ENCODE data around the gene FAR2. TPM values are rescaled to one million over a fixed set of nuclear protein-coding genes. Genes with fewer than 3 reads are reported as not detected.

The FAR2 gene
- total and polyA plus RNA-seq, 2 experiments from 2014 or later, result 18.7 to 22.6 TPM

DNA sequence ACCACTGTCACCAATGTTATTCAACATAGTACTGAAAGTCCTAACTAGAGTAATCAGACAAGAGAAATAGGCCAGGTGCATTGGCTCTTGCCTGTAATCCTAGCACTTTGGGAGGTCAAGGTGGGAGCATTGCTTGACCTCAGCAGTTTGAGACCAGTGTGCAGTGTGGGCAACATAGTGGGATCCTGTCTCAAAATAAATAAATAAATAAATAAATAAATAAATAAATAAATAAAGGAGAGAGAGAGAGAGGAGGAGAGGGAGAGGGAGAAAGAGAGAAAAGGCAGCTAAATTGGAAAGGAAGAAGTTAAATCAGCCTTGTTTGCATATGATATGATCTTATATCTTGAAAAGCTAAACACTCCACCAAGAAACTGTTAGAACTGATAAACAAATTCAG lies 115.3 kb downstream of the FAR2 start:
- no peak for TF ChIP-seq EZH2phosphoT487 (IDR thresholded peaks at IDR 0.05; ENCODE audit: unreplicated experiment)
- no peak for TF ChIP-seq POLR2AphosphoS5 (IDR thresholded peaks at IDR 0.05; ENCODE audit: low read depth)
- TF ChIP-seq ZNF114 (CRISPR knock-in tag; IDR thresholded peaks at IDR 0.05), result no peak
- no peak for TF ChIP-seq CREB1 (CRISPR knock-in tag; IDR thresholded peaks at IDR 0.05; ENCODE audit: low read depth)
- TF ChIP-seq EZH2 (IDR thresholded peaks at IDR 0.05; ENCODE audit: low read depth, unreplicated experiment), result no peak
- TF ChIP-seq ZNF331 (CRISPR knock-in tag; IDR thresholded peaks at IDR 0.05; ENCODE audit: low read depth), result no peak
- TF ChIP-seq NANOG (IDR thresholded peaks at IDR 0.05; ENCODE audit: borderline replicate concordance), result no peak
- TF ChIP-seq, protein P1, sequence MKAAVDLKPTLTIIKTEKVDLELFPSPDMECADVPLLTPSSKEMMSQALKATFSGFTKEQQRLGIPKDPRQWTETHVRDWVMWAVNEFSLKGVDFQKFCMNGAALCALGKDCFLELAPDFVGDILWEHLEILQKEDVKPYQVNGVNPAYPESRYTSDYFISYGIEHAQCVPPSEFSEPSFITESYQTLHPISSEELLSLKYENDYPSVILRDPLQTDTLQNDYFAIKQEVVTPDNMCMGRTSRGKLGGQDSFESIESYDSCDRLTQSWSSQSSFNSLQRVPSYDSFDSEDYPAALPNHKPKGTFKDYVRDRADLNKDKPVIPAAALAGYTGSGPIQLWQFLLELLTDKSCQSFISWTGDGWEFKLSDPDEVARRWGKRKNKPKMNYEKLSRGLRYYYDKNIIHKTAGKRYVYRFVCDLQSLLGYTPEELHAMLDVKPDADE (IDR thresholded peaks at IDR 0.05), result no peak
- TF ChIP-seq, protein P2, sequence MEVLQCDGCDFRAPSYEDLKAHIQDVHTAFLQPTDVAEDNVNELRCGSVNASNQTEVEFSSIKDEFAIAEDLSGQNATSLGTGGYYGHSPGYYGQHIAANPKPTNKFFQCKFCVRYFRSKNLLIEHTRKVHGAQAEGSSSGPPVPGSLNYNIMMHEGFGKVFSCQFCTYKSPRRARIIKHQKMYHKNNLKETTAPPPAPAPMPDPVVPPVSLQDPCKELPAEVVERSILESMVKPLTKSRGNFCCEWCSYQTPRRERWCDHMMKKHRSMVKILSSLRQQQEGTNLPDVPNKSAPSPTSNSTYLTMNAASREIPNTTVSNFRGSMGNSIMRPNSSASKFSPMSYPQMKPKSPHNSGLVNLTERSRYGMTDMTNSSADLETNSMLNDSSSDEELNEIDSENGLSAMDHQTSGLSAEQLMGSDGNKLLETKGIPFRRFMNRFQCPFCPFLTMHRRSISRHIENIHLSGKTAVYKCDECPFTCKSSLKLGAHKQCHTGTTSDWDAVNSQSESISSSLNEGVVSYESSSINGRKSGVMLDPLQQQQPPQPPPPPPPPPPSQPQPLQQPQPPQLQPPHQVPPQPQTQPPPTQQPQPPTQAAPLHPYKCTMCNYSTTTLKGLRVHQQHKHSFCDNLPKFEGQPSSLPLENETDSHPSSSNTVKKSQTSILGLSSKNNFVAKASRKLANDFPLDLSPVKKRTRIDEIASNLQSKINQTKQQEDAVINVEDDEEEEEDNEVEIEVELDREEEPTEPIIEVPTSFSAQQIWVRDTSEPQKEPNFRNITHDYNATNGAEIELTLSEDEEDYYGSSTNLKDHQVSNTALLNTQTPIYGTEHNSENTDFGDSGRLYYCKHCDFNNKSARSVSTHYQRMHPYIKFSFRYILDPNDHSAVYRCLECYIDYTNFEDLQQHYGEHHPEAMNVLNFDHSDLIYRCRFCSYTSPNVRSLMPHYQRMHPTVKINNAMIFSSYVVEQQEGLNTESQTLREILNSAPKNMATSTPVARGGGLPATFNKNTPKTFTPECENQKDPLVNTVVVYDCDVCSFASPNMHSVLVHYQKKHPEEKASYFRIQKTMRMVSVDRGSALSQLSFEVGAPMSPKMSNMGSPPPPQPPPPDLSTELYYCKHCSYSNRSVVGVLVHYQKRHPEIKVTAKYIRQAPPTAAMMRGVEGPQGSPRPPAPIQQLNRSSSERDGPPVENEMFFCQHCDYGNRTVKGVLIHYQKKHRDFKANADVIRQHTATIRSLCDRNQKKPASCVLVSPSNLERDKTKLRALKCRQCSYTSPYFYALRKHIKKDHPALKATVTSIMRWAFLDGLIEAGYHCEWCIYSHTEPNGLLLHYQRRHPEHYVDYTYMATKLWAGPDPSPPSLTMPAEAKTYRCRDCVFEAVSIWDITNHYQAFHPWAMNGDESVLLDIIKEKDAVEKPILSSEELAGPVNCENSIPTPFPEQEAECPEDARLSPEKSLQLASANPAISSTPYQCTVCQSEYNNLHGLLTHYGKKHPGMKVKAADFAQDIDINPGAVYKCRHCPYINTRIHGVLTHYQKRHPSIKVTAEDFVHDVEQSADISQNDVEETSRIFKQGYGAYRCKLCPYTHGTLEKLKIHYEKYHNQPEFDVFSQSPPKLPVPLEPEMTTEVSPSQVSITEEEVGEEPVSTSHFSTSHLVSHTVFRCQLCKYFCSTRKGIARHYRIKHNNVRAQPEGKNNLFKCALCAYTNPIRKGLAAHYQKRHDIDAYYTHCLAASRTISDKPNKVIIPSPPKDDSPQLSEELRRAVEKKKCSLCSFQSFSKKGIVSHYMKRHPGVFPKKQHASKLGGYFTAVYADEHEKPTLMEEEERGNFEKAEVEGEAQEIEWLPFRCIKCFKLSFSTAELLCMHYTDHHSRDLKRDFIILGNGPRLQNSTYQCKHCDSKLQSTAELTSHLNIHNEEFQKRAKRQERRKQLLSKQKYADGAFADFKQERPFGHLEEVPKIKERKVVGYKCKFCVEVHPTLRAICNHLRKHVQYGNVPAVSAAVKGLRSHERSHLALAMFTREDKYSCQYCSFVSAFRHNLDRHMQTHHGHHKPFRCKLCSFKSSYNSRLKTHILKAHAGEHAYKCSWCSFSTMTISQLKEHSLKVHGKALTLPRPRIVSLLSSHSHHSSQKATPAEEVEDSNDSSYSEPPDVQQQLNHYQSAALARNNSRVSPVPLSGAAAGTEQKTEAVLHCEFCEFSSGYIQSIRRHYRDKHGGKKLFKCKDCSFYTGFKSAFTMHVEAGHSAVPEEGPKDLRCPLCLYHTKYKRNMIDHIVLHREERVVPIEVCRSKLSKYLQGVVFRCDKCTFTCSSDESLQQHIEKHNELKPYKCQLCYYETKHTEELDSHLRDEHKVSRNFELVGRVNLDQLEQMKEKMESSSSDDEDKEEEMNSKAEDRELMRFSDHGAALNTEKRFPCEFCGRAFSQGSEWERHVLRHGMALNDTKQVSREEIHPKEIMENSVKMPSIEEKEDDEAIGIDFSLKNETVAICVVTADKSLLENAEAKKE (CRISPR knock-in tag; IDR thresholded peaks at IDR 0.05), result no peak
- TF ChIP-seq JUNB (IDR thresholded peaks at IDR 0.05; ENCODE audit: unreplicated experiment), result no peak
- TF ChIP-seq, protein P3, sequence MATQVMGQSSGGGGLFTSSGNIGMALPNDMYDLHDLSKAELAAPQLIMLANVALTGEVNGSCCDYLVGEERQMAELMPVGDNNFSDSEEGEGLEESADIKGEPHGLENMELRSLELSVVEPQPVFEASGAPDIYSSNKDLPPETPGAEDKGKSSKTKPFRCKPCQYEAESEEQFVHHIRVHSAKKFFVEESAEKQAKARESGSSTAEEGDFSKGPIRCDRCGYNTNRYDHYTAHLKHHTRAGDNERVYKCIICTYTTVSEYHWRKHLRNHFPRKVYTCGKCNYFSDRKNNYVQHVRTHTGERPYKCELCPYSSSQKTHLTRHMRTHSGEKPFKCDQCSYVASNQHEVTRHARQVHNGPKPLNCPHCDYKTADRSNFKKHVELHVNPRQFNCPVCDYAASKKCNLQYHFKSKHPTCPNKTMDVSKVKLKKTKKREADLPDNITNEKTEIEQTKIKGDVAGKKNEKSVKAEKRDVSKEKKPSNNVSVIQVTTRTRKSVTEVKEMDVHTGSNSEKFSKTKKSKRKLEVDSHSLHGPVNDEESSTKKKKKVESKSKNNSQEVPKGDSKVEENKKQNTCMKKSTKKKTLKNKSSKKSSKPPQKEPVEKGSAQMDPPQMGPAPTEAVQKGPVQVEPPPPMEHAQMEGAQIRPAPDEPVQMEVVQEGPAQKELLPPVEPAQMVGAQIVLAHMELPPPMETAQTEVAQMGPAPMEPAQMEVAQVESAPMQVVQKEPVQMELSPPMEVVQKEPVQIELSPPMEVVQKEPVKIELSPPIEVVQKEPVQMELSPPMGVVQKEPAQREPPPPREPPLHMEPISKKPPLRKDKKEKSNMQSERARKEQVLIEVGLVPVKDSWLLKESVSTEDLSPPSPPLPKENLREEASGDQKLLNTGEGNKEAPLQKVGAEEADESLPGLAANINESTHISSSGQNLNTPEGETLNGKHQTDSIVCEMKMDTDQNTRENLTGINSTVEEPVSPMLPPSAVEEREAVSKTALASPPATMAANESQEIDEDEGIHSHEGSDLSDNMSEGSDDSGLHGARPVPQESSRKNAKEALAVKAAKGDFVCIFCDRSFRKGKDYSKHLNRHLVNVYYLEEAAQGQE (IDR thresholded peaks at IDR 0.05; ENCODE audit: unreplicated experiment), result no peak
- no peak for TF ChIP-seq STAT1 (IDR thresholded peaks at IDR 0.05; ENCODE audit: unreplicated experiment)
- TF ChIP-seq, protein P4, sequence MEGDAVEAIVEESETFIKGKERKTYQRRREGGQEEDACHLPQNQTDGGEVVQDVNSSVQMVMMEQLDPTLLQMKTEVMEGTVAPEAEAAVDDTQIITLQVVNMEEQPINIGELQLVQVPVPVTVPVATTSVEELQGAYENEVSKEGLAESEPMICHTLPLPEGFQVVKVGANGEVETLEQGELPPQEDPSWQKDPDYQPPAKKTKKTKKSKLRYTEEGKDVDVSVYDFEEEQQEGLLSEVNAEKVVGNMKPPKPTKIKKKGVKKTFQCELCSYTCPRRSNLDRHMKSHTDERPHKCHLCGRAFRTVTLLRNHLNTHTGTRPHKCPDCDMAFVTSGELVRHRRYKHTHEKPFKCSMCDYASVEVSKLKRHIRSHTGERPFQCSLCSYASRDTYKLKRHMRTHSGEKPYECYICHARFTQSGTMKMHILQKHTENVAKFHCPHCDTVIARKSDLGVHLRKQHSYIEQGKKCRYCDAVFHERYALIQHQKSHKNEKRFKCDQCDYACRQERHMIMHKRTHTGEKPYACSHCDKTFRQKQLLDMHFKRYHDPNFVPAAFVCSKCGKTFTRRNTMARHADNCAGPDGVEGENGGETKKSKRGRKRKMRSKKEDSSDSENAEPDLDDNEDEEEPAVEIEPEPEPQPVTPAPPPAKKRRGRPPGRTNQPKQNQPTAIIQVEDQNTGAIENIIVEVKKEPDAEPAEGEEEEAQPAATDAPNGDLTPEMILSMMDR (conservative IDR thresholded peaks at IDR 0.05; ENCODE audit: low read depth in 2 of 2), result no peak
- no peak for DNase-seq (ENCODE audit: low spot score)
- Mint-ChIP-seq H3K36me3 (ENCODE audit: low read depth) (0 out of 3 replicates have a peak, but pooled peaks cover 2% of the 10 kb centered on the region), H3K4me1 (no peaks in the 10 kb centered on the region), H3K9me3 (no peaks in the 10 kb centered on the region; the same call in 1 of the 3 replicates), H3K4me3 (no peak overlapping the region), H3K27ac (no peak overlapping the region), H3K27me3 (ENCODE audit: insufficient read depth, low read depth, poor library complexity) (no peaks in the 10 kb centered on the region)
- Histone ChIP-seq H3K4me3 (no peak overlapping the region), H3K4me2 (no peak overlapping the region), H4K20me1 (replicated peaks; ENCODE audit: insufficient read depth) (no peaks in the 10 kb centered on the region), H3K79me2 (replicated peaks; ENCODE audit: insufficient read depth) (no peaks in the 10 kb centered on the region), H3K27ac (ENCODE audit: low read depth) (no peak overlapping the region), H3K9me2 (ENCODE audit: insufficient read depth) (no peaks in the 10 kb centered on the region), H3K36me3 (ENCODE audit: insufficient read depth) (no peaks in the 10 kb centered on the region), H3F3A (replicated peaks; ENCODE audit: low read depth) (no peaks in the 10 kb centered on the region), H2AFZ (no peak overlapping the region), H3K27me3 (ENCODE audit: insufficient read depth) (no peaks in the 10 kb centered on the region), H3K4me1 (ENCODE audit: insufficient read depth) (no peaks in the 10 kb centered on the region)
- no peak for ATAC-seq

All from GM23338 (cell line).